Peyer's patch (tissue), 4 donors: Measurements from ENCODE around the gene BOLA1. TPM values are rescaled to one million over a fixed set of nuclear protein-coding genes. Genes with fewer than 3 reads are reported as not detected.
"Not testable (repeated sequence)": the region's sequence is repeated elsewhere in the genome, so short reads cannot be mapped to it uniquely, and the experiment has no call there.

Experiments used
- DNase-seq, 3 donors: peaks; one replicate each; pipeline ENCODE4 v3.0.0-alpha.2; 2017 to 2019
- H3K27ac ChIP-seq, 4 donors: fragments of 200-600 bp; sonication (generic); one replicate each; pipeline ENCODE4 v1.5.1; 2016 to 2019
- H3K27me3 ChIP-seq, 2 donors: fragments of 200-600 bp; sonication (generic); one replicate each; pipeline ENCODE4 v1.5.1; 2019
- H3K36me3 ChIP-seq, 3 donors: fragments of 200-600 bp; sonication (generic); one replicate each; pipeline ENCODE4 v1.5.1; 2016 to 2019
- H3K4me1 ChIP-seq, 4 donors: fragments of 200-600 bp; sonication (generic); one replicate each; pipeline ENCODE4 v1.5.1; 2016 to 2019
- H3K4me3 ChIP-seq, 4 donors: fragments of 200-600 bp; sonication (generic); 1 replicate in 3 of 4; 2 replicates in 1 of 4; pipeline ENCODE4 v1.5.1; 2016 to 2019; ENCODE audit warnings: mild to moderate bottlenecking in 1 of 4
- H3K9me3 ChIP-seq, 4 donors: fragments of 200-600 bp; sonication (generic); one replicate each; pipeline ENCODE4 v1.5.1; 2016 to 2019; ENCODE audit warnings: mild to moderate bottlenecking in 1 of 4
- CTCF ChIP-seq, 6 experiments: fragments of 450-650 bp in 4 of 6; fragments of 200-600 bp in 2 of 6; sonication (generic) in 1 of 6; IDR thresholded peaks; one replicate each; pipeline ENCODE4 v1.5.1; 2017 to 2019; ENCODE audit warnings: antibody characterized with exemption in 6 of 6, mild to moderate bottlenecking in 3 of 6, moderate library complexity in 1 of 6
- POLR2A ChIP-seq, 2 donors: fragments of 450-650 bp; IDR thresholded peaks; one replicate each; pipeline ENCODE4 v1.5.1; 2017; ENCODE audit warnings: antibody characterized with exemption in 2 of 2, mild to moderate bottlenecking in 2 of 2, moderate library complexity in 2 of 2
- total RNA-seq, 4 donors: library from RNA; depleted of rRNA; stranded (reverse); fragments of >200 nt; gene quantifications; one replicate each; pipeline ENCODE4 v1.1.0, GENCODE V29; 2016

BOLA1 gene
- 10 to 100 TPM in 3 of 4 donors, 1 to 10 TPM in 1; 9.1 to 37.8 (median 22.1) TPM for total RNA-seq

- Histone ChIP-seq H3K9me3 (no peaks in the 10 kb centered on the region), H3K27ac (peak within 1 kb of the TSS; percentile 81 to 90 (median 83)), H3K27me3 (no peaks in the 10 kb centered on the region), H3K4me3 (peak within 1 kb of the TSS; percentile 44 to 60 (median 52)), H3K36me3 (no peaks in the 10 kb centered on the region), H3K4me1 (peaks cover 0 to 7% (median 5%) of the 10 kb centered on the region in 4 donors)
- no peak for TF ChIP-seq CTCF (IDR thresholded peaks at IDR 0.05)
- peak; percentile 83 to 92 for TF ChIP-seq POLR2A (IDR thresholded peaks at IDR 0.05)
- peak; percentile 90 to 96 (median 93) for DNase-seq
These were observed at the start of gene BOLA1 for GRCh38 chr1:149899460-149900284. Gene BOLA1, plus strand, starts transcription at chr1:149899568. Its CDS starts 492 bp downstream, at chr1:149900060.

- TF ChIP-seq POLR2A (IDR thresholded peaks at IDR 0.05), result no peak
- no peaks in the 10 kb centered on the region for H3K36me3 ChIP-seq
- no peaks in the 10 kb centered on the region for H3K27me3 ChIP-seq
- no peaks in the 10 kb centered on the region for H3K9me3 ChIP-seq
- peak overlapping the region; percentile 46 to 49 (median 46) for H3K4me3 ChIP-seq
- H3K4me1 ChIP-seq, result peaks cover 0 to 33% (median 12%) of the 10 kb centered on the region in 4 donors
- peak overlapping the region; percentile 72 to 80 (median 78) for H3K27ac ChIP-seq
- DNase-seq, result peak in 2 of 3 donors; percentile 18 to 48
These were observed 49.4 kb upstream of the BOLA1 start for GRCh38 chr1:149849947-149850360.

- H3K36me3 ChIP-seq, H3K4me3 ChIP-seq, DNase-seq, H3K27me3 ChIP-seq, H3K9me3 ChIP-seq, H3K27ac ChIP-seq: not testable (repeated sequence)
- peaks cover 0 to 24% (median 12%) of the 10 kb centered on the region in 4 donors for H3K4me1 ChIP-seq
These were observed 48.5 kb upstream of the BOLA1 start for GRCh38 chr1:149850732-149851345.

GRCh38 chr1:149851585-149852213 is 47.7 kb upstream of the BOLA1 start:
- H3K27me3 ChIP-seq, DNase-seq, H3K4me3 ChIP-seq, H3K9me3 ChIP-seq, H3K36me3 ChIP-seq, H3K27ac ChIP-seq: not testable (repeated sequence)
- peaks cover 0 to 24% (median 11%) of the 10 kb centered on the region in 4 donors for H3K4me1 ChIP-seq

- not testable (repeated sequence) for DNase-seq, H3K9me3 ChIP-seq, H3K36me3 ChIP-seq, H3K4me3 ChIP-seq, H3K27me3 ChIP-seq, H3K27ac ChIP-seq
- peaks cover 0 to 24% (median 9%) of the 10 kb centered on the region in 4 donors for H3K4me1 ChIP-seq
These were observed 47.1 kb upstream of the BOLA1 start for GRCh38 chr1:149852263-149852662.

- not testable (repeated sequence) for DNase-seq, H3K27me3 ChIP-seq, H3K4me1 ChIP-seq, H3K9me3 ChIP-seq, H3K36me3 ChIP-seq, H3K27ac ChIP-seq, H3K4me3 ChIP-seq
These were observed 39.1 kb upstream of the BOLA1 start for GRCh38 chr1:149860271-149860670.

GRCh38 chr1:149860684-149861496 is 38.5 kb upstream of the BOLA1 start:
- not testable (repeated sequence) for H3K27ac ChIP-seq, H3K27me3 ChIP-seq, H3K4me3 ChIP-seq, H3K9me3 ChIP-seq, H3K4me1 ChIP-seq, DNase-seq, H3K36me3 ChIP-seq

GRCh38 chr1:149861497-149862054 is 37.8 kb upstream of the BOLA1 start:
- not testable (repeated sequence) for DNase-seq, H3K27ac ChIP-seq, H3K4me3 ChIP-seq, H3K9me3 ChIP-seq, H3K27me3 ChIP-seq, H3K4me1 ChIP-seq, H3K36me3 ChIP-seq

- H3K36me3 ChIP-seq, H3K9me3 ChIP-seq, H3K27ac ChIP-seq, H3K4me3 ChIP-seq, DNase-seq, H3K4me1 ChIP-seq, H3K27me3 ChIP-seq: not testable (repeated sequence)
These were observed 32.5 kb upstream of the BOLA1 start for GRCh38 chr1:149866887-149867286.

GRCh38 chr1:149873060-149873459 is 26.3 kb upstream of the BOLA1 start:
- not testable (repeated sequence) for H3K27me3 ChIP-seq, H3K4me3 ChIP-seq, H3K27ac ChIP-seq, H3K4me1 ChIP-seq, H3K9me3 ChIP-seq, DNase-seq, H3K36me3 ChIP-seq
